ENCODE measurements around the gene DTWD2.
A peak's percentile ranks its signal among the peaks of the same experiment; 100 is the strongest.

DNA sequence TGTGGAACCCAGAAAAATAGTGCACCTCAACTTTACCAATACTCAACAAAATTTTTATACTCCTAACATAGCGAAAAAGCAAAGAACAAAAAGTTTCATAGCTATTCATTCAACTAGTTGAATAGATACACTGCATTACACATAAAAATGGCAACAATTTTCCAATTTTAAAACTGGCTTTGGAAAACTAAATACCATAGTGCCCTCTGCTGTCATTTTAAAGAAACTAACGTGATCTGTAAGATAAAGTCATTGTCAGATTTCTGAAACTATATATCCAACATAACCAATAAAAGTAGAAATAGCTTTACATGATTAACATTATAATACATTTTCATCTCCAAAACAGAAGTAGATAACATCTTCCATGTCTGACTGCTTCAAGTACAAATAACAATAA lies 31.6 kb downstream of the DTWD2 start:
- TF ChIP-seq, protein P1, sequence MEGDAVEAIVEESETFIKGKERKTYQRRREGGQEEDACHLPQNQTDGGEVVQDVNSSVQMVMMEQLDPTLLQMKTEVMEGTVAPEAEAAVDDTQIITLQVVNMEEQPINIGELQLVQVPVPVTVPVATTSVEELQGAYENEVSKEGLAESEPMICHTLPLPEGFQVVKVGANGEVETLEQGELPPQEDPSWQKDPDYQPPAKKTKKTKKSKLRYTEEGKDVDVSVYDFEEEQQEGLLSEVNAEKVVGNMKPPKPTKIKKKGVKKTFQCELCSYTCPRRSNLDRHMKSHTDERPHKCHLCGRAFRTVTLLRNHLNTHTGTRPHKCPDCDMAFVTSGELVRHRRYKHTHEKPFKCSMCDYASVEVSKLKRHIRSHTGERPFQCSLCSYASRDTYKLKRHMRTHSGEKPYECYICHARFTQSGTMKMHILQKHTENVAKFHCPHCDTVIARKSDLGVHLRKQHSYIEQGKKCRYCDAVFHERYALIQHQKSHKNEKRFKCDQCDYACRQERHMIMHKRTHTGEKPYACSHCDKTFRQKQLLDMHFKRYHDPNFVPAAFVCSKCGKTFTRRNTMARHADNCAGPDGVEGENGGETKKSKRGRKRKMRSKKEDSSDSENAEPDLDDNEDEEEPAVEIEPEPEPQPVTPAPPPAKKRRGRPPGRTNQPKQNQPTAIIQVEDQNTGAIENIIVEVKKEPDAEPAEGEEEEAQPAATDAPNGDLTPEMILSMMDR (conservative IDR thresholded peaks at IDR 0.05; ENCODE audit: low read length): peak; percentile 57
- no peak for TF ChIP-seq EZH2phosphoT487 (IDR thresholded peaks at IDR 0.05; ENCODE audit: borderline replicate concordance)
